ENCODE data around the gene DDX41.

DDX41 gene

DNA sequence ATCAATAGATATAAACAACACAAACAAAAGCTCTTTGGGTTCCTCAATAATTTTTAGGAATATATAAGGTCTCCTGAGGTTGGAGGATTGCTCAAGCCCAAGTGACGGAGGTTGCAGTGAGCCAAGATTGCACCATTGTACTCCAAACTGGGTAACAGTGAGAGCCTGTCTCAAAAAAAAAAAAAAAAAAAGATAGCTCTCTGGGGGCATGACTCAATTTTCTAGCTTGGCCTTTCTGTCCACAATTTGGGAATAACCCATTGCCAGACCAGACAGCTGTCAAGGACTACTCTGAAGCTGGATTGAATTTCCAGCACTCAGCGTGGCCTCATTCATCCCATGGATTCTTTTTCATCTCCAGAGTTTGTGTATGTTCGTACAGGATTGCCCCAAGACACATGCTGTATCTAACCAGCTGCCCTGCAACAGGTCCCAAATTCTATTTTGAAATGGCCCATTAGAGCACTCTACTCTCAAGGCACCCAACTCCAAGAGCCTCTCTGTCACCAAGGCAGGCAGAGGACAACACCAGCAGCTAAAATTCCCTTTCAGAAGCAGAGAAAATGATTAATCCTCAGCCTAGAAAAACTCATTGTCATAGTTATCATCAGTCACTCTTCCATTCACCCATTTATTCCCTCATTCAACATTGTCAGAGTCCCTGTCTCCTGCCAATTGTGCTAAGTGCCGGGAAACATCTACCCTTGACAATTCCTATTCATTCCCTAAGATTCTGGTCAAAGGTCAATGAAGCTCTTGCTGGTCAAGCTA lies 28.9 kb upstream of the DDX41 start:
- TF ChIP-seq, protein P1, sequence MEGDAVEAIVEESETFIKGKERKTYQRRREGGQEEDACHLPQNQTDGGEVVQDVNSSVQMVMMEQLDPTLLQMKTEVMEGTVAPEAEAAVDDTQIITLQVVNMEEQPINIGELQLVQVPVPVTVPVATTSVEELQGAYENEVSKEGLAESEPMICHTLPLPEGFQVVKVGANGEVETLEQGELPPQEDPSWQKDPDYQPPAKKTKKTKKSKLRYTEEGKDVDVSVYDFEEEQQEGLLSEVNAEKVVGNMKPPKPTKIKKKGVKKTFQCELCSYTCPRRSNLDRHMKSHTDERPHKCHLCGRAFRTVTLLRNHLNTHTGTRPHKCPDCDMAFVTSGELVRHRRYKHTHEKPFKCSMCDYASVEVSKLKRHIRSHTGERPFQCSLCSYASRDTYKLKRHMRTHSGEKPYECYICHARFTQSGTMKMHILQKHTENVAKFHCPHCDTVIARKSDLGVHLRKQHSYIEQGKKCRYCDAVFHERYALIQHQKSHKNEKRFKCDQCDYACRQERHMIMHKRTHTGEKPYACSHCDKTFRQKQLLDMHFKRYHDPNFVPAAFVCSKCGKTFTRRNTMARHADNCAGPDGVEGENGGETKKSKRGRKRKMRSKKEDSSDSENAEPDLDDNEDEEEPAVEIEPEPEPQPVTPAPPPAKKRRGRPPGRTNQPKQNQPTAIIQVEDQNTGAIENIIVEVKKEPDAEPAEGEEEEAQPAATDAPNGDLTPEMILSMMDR (IDR thresholded peaks at IDR 0.05; ENCODE audit: extremely low read depth, missing control alignments) = no peak
- DNase-seq (ENCODE audit: low spot score) = no peak

DNA sequence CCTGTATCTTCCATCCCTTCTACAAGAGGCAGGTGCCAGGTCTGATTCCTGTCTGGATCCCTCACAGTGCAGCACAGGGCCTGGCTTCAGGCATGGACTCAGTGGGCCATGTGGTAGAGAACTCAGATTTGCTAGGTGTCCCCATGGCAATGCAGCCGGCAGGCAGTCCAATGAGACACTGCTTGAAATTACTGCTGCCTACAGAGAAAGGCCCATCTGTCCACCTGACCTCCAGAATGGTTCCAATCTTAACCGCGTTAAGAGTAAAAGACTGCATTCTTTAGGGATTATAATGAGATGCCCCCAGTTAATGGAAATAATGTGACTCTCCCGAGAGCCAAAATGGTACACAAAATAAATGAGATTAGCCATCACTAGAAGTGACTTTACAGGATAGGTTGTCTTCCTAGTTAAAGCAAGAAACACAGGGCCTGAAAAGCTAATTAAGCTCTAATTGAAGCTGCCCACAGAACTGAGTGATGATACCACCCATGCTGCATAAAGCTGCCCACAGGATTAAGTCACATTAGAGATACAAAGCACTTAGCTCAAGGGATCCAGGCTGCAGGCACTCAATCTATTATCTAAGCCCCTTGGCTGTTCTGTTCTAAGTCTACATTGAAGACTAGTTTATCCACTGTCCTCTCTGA lies 26.2 kb upstream of the DDX41 start:
- no peak for DNase-seq (ENCODE audit: low spot score)
- TF ChIP-seq, protein P1 (IDR thresholded peaks at IDR 0.05; ENCODE audit: extremely low read depth, missing control alignments) = no peak

DNA sequence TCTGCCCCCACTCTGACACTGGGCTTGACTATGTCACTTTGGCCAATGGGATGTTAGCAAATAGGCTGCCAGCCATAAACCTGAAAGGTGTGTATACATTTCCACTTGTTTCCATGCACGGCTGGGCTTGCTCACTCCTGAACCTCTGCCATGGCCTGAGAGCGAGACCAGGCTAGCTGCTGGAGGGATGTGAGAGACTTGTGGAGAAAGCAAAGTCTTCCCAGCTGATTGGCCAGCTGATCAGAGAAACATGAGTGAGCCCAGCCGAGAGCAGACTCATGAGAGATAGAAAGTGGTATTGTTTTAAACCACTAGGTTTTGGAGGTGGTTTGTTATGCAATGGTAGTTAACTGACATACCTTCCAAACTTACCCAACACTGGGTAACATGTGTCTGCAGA lies 23.7 kb upstream of the DDX41 start:
- TF ChIP-seq, protein P1 (IDR thresholded peaks at IDR 0.05; ENCODE audit: extremely low read depth, missing control alignments) = no peak

DNA sequence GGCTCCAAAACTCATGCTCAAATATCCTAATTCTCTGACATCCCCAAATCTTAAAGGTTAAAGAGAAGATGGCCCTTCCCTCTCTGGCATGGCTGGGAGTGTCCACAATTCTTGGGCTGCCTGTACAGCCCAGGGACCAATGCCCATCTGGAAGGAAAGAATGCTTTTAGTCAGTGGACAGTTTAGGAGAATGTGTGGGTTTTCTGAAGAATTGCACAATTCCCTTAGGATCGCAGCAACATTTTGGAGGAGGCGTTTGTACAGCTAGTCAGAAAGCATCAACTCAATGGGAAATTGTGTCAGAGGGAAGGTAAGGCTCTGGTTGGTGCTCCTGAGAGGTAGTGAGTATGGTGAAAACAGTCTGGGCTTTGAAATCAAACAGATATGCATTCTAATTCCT lies 22.6 kb upstream of the DDX41 start:
- no peak for DNase-seq (ENCODE audit: low spot score)
- TF ChIP-seq, protein P1 (IDR thresholded peaks at IDR 0.05; ENCODE audit: extremely low read depth, missing control alignments) = no peak

More for the DNA sequence above, 23.7 kb upstream of the DDX41 start:
- no peak for DNase-seq (ENCODE audit: low spot score)

DNA sequence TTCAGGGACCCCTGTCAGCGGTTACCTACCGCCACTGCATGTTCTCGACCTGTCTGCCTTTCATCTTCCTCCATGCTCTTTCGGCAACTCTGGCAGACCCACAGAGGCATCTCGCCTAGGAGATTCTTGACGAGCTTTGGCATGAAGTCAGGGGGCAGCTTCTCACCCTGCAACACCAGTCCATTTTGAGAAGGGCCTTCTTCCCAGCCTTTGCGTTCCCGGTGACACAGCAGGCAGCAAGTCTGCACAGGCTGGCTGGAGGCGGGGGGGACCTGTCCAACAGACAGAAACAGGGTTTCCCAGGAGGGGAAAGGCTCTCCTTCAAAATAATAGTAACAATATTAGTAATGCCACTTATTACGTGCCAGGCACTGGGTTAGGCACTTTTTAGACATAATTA lies 22.1 kb upstream of the DDX41 start:
- TF ChIP-seq, protein P1 (IDR thresholded peaks at IDR 0.05; ENCODE audit: extremely low read depth, missing control alignments) = no peak

DNA sequence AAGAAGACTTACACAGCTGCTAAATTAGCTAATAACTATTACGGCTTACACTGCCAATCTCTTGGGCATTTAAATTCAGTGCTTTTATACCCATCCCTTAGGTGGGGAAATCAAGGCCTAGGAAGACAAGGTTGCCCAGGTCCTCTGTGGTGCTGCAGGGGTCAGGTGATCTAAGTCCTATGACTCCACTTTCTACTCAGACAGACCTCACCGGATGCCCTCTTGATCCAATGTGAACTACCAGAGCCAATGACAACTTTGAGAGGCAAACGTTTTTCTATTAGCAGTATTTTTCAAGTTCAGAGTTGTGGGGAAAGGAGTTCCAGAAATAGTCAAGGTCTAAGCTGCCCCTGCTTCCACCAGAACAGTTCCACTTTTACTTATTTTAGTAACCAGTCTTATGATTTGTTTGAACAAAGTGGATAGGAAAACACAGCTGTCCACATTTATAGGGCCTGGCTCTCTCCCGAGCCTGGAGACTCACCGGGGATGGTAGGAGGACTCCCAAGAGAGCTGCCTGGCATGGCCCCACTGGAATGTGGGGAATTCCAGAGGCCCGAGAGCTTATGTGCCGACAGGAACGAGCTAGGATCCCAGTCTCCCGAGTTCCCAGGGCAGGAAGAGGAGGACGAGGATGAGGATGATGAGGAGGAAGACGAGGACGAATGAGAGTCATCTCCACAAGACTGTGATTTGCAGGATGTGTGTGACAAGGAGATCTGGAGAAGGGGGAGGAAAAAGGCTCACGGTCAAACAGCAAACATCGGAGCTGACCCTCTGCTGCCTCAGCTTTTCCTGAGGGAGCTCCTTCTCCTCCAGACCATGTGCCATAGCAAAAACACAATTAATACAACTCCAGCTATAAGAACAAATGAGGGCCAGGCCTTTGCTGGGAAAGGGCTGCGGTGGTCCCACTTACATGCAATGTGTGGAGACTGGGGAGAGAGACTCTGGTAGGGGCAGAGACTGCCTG lies 20.9 kb upstream of the DDX41 start:
- DNase-seq (ENCODE audit: low spot score) = no peak
- TF ChIP-seq, protein P1 (IDR thresholded peaks at IDR 0.05; ENCODE audit: extremely low read depth, missing control alignments) = no peak

More for the DNA sequence above, 22.1 kb upstream of the DDX41 start:
- no peak for DNase-seq (ENCODE audit: low spot score)
